GM19240 (cell line): ENCODE data around the gene COL21A1.
"Not testable (repeated sequence)": the region's sequence is repeated elsewhere in the genome, so short reads cannot be mapped to it uniquely, and the experiment has no call there.

ENCODE experiments used
- DNase-seq: peaks from one replicate; pipeline ENCODE4 v3.0.0; 2011; ENCODE audit warnings: low spot score; ENCODE audit not compliant: insufficient read length

The COL21A1 gene

GRCh38 chr6:56246881-56247653 is at the start of gene COL21A1:
TSS of gene COL21A1 (minus strand) at chr6:56247580. CDS start at chr6:56182618, 64,962 bp downstream.
- no peak for DNase-seq

GRCh38 chr6:56293781-56294180 is 46.4 kb upstream of the COL21A1 start:
- no peak for DNase-seq

GRCh38 chr6:56292505-56293181 is 45.3 kb upstream of the COL21A1 start:
- DNase-seq = no peak

GRCh38 chr6:56291302-56291917 is 44.0 kb upstream of the COL21A1 start:
- DNase-seq = no peak

GRCh38 chr6:56289721-56290120 is 42.3 kb upstream of the COL21A1 start:
- no peak for DNase-seq

- no peak for DNase-seq
These were observed 41.0 kb upstream of the COL21A1 start for GRCh38 chr6:56288347-56288746.

- no peak for DNase-seq
These were observed 35.0 kb upstream of the COL21A1 start for GRCh38 chr6:56282391-56282790.

GRCh38 chr6:56280126-56280525 is 32.7 kb upstream of the COL21A1 start:
- DNase-seq = no peak

GRCh38 chr6:56279331-56280080 is 32.1 kb upstream of the COL21A1 start:
- no peak for DNase-seq

GRCh38 chr6:56278171-56278591 is 30.8 kb upstream of the COL21A1 start:
- DNase-seq = no peak

GRCh38 chr6:56270812-56271441 is 23.5 kb upstream of the COL21A1 start:
- DNase-seq = no peak

GRCh38 chr6:56268266-56268665 is 20.9 kb upstream of the COL21A1 start:
- DNase-seq = no peak

GRCh38 chr6:56266011-56266410 is 18.6 kb upstream of the COL21A1 start:
- DNase-seq = no peak

GRCh38 chr6:56263596-56264315 is 16.4 kb upstream of the COL21A1 start:
- no peak for DNase-seq

GRCh38 chr6:56260593-56260992 is 13.2 kb upstream of the COL21A1 start:
- not testable (repeated sequence) for DNase-seq

GRCh38 chr6:56259234-56260077 is 12.1 kb upstream of the COL21A1 start:
- no peak for DNase-seq

GRCh38 chr6:56255349-56255748 is 8.0 kb upstream of the COL21A1 start:
- DNase-seq = no peak

GRCh38 chr6:56250266-56250665 is 2.9 kb upstream of the COL21A1 start:
- no peak for DNase-seq

- no peak for DNase-seq
These were observed 308 bp upstream of the COL21A1 start for GRCh38 chr6:56247654-56248122.

GRCh38 chr6:56246541-56246880 is 869 bp downstream of the COL21A1 start:
- DNase-seq = no peak
